ENCODE measurements around the gene XIRP1.

Gene XIRP1

DNA sequence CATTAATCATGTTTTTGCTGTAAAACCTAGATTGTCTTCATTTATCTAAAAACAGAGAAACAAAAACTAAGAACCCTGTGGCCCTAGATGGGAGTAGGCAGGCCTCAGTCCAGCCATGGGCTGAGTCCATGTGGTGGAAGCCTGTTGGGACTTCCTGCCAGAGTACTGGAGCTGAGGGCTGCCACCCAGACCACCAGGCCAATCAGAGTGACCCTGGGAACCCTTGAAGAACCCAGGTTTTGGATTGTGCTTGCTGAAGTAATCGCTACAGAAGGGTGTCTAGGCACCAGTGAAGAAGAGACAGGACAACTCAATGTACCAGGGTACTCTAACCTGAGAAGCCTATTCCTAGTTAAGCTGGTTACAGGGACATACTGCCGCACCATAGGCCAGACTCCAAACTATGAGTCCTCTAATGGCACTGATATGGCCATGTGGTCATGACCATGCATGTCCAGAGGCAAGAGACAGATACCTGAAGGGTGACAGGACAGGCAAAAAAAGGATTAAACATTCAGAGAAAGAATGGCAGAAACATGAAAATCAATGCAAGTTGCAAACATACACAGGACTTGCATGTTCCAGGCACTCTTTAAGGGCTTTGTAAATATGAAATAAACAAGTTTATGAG lies 51.9 kb downstream of the XIRP1 start:
- FAIRE-seq, result no peak

- FAIRE-seq, result no peak
Measured at GRCh38 chr3:39139442-39139841, 53.0 kb downstream of the XIRP1 start.

- no peak for FAIRE-seq
Measured at GRCh38 chr3:39138804-39139415, 53.5 kb downstream of the XIRP1 start.

DNA sequence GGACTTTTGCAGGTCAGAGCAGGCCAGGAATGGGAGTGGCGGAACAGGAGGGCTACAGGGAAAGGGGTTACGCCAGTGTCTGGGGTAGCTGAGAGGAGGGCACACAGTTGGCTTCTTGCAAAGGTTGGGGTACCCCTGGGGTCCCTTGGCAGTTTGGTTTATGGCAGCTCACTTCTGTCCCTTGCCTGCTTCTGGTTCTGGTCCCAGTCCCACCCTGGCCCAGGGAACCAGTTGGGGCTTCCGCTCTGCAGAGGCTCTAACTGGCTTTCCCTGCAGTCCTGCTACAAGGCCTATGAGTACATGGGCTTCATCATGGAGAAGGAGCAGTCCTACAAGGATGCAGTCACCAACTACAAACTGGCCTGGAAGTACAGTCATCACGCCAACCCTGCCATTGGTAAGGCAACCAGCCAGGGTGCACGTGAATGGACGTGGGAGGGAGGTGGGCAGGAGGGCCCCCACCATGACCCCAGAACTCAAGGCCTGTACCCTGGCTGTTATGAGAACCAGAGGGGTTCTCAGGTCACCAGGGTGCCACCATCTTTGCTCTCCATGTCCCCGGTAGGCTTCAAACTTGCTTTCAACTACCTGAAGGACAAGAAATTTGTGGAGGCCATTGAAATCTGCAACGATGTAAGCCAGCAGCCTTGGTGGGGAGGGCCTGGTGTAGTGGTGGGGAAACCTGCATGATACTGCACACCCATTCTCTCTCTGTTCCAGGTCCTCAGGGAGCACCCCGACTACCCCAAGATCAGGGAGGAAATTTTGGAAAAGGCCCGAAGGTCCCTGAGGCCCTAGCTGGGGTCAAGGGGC lies 54.2 kb downstream of the XIRP1 start:
- FAIRE-seq, result no peak

GRCh38 chr3:39137435-39137936 lies 54.9 kb downstream of the XIRP1 start:
- no peak for FAIRE-seq

- FAIRE-seq, result no peak
Measured at GRCh38 chr3:39136533-39137434, 55.6 kb downstream of the XIRP1 start.

DNA sequence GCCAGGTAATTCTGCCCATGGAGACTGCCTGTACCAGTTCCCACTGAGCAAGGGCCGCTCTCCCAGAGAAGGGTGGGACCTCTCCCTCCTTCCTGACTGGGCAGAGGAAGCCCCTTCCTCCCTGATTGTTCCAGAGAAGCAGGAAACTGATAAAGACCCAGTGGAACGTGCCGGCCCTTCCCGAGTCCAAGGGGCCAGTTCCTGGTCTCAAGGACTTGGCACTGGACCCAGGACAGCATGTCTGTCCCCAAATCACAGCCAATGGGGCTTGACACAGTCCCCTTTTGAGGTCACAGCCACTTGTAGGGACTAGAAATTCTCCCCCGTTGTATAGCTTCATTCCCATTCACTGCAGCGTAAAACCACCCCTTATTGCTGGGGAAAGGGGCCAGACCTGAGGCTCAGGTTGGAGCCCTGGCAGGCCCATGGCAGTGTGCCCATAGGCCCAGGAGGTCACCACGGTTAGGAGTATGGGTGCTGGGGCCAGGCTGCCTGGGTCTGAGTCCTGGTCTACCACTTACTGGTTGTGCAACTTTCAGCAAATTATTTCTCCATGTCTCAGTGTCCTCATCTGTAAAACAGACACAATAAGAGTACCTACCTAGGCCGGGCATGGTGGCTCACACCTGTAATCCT lies 57.1 kb downstream of the XIRP1 start:
- FAIRE-seq, result no peak

- FAIRE-seq, result no peak
Measured at GRCh38 chr3:39134305-39134704, 58.1 kb downstream of the XIRP1 start.

DNA sequence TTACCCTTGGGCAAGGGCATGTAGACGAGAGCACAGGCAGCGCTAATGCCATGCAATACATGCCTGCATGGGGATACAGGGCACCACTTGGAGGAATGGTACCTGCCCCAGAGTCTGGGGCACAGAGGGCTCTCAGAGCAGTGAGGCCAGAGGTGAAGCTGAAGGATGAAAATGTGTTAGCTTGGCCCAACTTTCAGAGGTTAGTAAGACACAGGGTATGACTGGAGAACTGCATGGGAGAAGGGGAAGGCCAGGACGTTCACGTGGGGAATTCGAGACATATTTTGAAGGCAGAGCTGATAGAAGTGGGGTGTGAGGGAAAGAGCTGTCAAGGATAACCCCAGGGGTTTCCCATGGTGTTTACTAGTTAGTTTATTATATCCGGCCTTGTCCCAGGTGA lies 58.6 kb downstream of the XIRP1 start:
- no peak for FAIRE-seq
